Muscle layer of duodenum (tissue), 2 donors: ENCODE results near the gene ARID1B.

Experiments used
- H3K27ac ChIP-seq: one replicate; pipeline ENCODE4 v1.7.0; 2013; ENCODE audit warnings: mild to moderate bottlenecking, low read length
- H3K27me3 ChIP-seq: one replicate; pipeline ENCODE4 v1.7.0; 2013; ENCODE audit warnings: low read depth, mild to moderate bottlenecking, control low read depth, low read length
- H3K36me3 ChIP-seq, 2 donors: one replicate each; pipeline ENCODE4 v1.7.0; 2013; ENCODE audit warnings: low read length in 2 of 2, control low read depth in 1 of 2, mild to moderate bottlenecking in 1 of 2; ENCODE audit not compliant: insufficient read depth in 2 of 2, control insufficient read depth in 1 of 2
- H3K4me1 ChIP-seq, 2 donors: one replicate each; pipeline ENCODE4 v1.7.0; 2013; ENCODE audit warnings: low read length in 2 of 2, mild to moderate bottlenecking in 2 of 2, control low read depth in 1 of 2, moderate library complexity in 1 of 2; ENCODE audit not compliant: insufficient read depth in 2 of 2, control insufficient read depth in 1 of 2
- H3K4me3 ChIP-seq, 2 donors: one replicate each; pipeline ENCODE4 v1.7.0; 2013; ENCODE audit warnings: low read length in 2 of 2, low read depth in 1 of 2, mild to moderate bottlenecking in 1 of 2
- H3K9me3 ChIP-seq, 2 donors: one replicate each; pipeline ENCODE4 v1.7.0; 2013; ENCODE audit warnings: low read length in 2 of 2, control low read depth in 1 of 2, mild to moderate bottlenecking in 1 of 2; ENCODE audit not compliant: control insufficient read depth in 1 of 2
- donor health status: healthy.

ARID1B gene

DNA sequence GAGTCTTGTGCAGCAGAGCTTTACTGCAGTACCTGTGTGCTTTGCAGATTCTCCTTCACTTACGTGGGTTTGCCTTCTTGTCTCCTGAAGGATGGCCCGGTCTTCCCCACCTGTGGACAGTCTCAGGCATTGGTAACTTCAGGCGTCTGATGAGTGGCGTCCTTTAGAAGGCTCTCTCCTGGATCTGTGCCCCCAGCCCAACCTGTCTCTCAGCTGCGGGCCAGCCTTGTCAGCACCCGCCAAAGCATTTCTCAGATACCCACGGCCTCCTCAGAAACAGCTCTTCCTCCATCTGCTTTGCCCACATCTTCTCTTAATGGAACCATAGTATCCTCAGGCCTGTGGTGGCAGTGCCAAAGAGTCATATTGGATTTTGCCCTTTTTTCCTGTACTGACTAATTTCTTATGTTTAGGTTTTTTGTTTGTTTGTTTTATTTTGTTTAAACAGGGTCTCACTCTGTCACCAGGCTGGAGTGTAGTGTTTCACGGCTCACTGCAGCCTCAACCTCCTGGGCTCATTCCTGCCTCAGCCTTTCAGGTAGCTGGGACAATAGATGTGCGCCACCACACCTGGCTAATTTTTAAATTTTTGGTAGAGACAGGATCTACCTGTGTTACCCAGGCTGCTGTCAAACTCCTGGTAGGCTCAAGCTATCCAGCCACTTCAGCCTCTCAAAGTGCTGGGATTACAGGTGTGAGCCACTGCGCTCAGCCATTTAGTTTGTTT, 96.6 kb downstream of the ARID1B start:
- peaks cover 1 to 28% of the 10 kb centered on the region in 2 donors for H3K4me1 ChIP-seq
- no peaks in the 10 kb centered on the region for H3K9me3 ChIP-seq
- no peaks in the 10 kb centered on the region for H3K27me3 ChIP-seq

DNA sequence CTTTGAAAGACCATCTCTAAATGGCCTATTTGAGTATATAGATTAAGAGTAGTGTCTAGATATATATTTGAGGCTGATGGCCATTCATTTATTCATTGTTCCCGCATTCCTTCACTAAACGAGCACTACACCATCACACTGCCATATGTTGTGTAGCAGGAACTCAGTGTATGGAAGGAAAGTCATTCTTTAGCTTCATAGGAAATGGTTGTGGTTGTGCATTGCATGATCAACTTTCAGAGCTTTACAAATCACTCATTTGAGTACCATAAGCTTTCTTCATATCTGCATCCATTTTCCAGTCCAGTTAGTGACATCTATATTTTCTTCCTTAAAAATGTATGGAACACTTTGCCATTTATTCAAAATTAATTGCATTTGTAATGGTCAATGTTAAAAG, 97.9 kb downstream of the ARID1B start:
- no peak overlapping the region for H3K27ac ChIP-seq
- H3K4me1 ChIP-seq: peaks cover 10 to 28% of the 10 kb centered on the region in 2 donors
- no peaks in the 10 kb centered on the region for H3K27me3 ChIP-seq
- no peak overlapping the region for H3K4me3 ChIP-seq
- H3K36me3 ChIP-seq: no peaks in the 10 kb centered on the region
- no peaks in the 10 kb centered on the region for H3K9me3 ChIP-seq

More for the DNA sequence above, 96.6 kb downstream of the ARID1B start:
- Histone ChIP-seq H3K4me3 (no peak overlapping the region), H3K27ac (no peak overlapping the region), H3K36me3 (no peaks in the 10 kb centered on the region)

DNA sequence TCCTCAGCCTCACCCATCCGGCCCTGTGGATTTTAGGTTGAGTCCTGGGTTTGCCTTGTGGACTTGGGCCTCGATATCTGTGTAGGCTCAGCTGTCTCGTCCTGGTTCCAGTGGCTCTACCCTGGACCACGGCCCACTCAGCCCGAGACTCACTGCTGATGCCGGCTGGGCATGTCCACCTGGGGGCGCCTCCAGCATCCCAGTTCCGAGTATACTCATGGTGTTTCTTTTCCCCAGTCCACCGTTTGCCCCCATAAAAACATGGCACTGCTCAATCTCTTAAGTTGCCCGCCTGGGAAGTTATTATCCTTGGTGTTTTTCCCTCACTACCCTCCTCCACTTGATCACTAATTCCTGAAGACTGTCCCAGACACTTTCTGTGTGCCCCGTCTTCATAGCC, 99.1 kb downstream of the ARID1B start:
- Histone ChIP-seq H3K4me1 (peaks cover 10 to 22% of the 10 kb centered on the region in 2 donors), H3K9me3 (no peaks in the 10 kb centered on the region), H3K27me3 (no peaks in the 10 kb centered on the region), H3K4me3 (no peak overlapping the region), H3K27ac (no peak overlapping the region), H3K36me3 (no peaks in the 10 kb centered on the region)

DNA sequence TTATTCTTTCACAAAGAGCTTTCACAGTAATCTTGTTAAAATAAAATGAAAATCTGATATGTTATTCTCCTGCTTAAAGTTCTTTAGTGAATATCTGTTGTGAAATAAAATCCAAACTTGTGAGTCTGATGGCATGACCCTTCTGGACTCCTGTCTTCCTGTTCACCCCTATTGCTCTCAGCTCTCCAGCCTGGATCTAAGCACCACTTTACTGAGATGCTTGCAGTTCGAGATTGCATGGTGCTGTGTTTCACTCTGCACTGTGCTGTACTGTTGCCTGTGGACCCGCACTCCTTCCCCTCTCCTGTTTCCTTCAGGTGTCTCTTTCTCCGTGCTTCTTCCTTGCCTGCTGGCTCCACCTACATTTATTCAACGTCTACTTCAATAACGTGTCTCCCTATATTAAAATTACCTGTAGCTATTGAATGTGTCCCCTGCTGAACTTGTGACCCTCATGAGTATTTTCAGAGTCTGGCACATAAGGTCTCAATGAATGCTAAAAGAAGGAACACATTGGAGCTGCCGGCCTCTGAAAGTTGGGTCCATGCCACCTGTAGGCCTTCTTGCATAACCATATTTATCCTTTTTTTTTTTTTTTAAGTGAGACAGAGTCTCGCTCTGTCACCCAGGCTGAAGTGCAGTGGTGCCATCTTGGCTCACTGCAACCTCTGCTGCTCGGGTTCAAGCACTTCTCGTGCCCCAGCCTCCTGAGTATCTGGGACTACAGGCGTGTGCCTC, 100.1 kb downstream of the ARID1B start:
- peaks cover 12 to 17% of the 10 kb centered on the region in 2 donors for H3K4me1 ChIP-seq

DNA sequence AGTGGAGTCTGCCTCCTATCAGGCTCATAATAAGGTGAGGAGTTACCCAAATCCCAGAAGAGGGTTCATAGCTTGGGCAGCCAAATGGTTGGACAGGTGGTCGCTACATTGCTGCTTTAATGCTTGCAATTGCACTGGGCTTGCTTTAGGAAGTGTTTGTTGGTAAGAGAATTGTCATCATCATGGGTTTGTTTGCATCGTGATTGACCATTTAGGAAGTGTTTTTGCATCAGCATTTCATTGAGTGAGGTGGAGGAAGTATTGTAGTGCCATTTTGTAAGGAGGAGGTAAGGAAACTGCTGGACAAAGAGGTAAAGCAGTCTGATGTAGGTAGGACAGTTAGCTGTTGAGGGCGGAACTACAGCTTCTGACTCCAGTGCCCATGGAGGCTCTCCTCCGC, 101.5 kb downstream of the ARID1B start:
- Histone ChIP-seq H3K27ac (no peak overlapping the region), H3K27me3 (no peaks in the 10 kb centered on the region), H3K4me1 (peaks cover 13 to 22% of the 10 kb centered on the region in 2 donors), H3K9me3 (no peaks in the 10 kb centered on the region), H3K36me3 (no peaks in the 10 kb centered on the region), H3K4me3 (no peak overlapping the region)

More for the DNA sequence above, 100.1 kb downstream of the ARID1B start:
- Histone ChIP-seq H3K36me3 (no peaks in the 10 kb centered on the region), H3K27ac (no peak overlapping the region), H3K4me3 (no peak overlapping the region), H3K9me3 (no peaks in the 10 kb centered on the region), H3K27me3 (no peaks in the 10 kb centered on the region)

DNA sequence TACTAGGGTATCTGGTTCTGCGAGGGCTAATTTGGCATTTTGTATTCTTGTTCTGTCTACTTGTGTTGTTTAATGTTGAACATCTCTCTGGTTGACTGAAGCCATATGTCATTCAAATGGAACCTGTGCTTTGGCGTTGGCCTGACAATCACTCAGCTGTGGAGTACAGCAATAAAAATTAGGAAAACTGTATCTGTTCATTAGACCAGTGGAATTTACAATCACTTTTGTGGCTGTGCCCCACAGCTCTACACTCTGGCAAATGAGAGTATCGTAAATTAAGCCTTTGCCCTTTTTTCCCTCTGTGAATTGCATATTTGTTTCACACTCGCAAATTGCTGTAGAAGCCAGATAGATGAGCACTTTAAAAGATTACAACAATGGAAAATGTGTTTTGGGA, 102.0 kb downstream of the ARID1B start:
- Histone ChIP-seq H3K36me3 (no peaks in the 10 kb centered on the region), H3K4me1 (peaks cover 13 to 22% of the 10 kb centered on the region in 2 donors), H3K27ac (no peak overlapping the region), H3K27me3 (no peaks in the 10 kb centered on the region), H3K9me3 (no peaks in the 10 kb centered on the region), H3K4me3 (no peak overlapping the region)

DNA sequence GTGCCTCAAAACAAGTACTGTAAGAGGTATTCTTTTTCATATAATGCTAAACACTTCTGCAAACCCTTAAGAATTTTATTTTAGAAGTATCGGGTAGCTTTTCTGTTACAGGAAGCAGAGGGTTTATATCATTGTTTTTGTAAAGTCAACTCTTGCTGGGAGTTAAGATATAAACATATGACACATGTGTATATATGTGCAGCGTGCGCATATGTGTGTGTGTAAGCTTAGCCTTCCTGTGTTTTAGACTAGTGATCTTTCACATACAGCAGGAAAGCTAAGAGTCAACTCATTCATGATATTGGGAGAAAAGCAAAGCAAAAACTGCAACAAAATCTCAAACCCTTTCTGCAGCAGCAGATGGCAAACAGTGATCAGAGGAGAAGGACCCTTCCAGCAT, 102.4 kb downstream of the ARID1B start:
- H3K27ac ChIP-seq: no peak overlapping the region
- H3K36me3 ChIP-seq: no peaks in the 10 kb centered on the region
- no peak overlapping the region for H3K4me3 ChIP-seq
- no peaks in the 10 kb centered on the region for H3K9me3 ChIP-seq
- peaks cover 13 to 22% of the 10 kb centered on the region in 2 donors for H3K4me1 ChIP-seq
- H3K27me3 ChIP-seq: no peaks in the 10 kb centered on the region

DNA sequence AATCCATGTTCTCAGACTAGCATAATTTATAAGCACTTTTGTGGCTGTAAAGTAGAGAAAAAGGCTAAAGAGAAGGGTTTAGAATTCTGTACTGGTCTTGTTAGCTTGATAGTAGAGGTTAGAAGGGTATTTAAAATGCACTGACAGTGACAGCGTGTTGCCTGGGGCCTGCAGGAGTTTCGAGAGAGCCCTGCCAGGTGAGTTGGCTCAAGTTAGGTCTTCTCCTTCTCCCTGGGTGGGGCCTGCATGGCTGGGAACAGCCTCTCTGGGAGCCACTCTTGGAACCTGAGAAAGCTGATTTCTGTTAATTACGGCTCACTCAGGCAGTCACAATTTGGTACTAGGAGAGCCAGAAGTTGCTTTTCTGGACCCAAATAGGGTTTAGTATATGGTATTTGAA, 103.7 kb downstream of the ARID1B start:
- Histone ChIP-seq H3K27me3 (no peaks in the 10 kb centered on the region), H3K36me3 (no peaks in the 10 kb centered on the region), H3K27ac (no peak overlapping the region), H3K9me3 (no peaks in the 10 kb centered on the region), H3K4me3 (no peak overlapping the region), H3K4me1 (peaks cover 13 to 21% of the 10 kb centered on the region in 2 donors)

DNA sequence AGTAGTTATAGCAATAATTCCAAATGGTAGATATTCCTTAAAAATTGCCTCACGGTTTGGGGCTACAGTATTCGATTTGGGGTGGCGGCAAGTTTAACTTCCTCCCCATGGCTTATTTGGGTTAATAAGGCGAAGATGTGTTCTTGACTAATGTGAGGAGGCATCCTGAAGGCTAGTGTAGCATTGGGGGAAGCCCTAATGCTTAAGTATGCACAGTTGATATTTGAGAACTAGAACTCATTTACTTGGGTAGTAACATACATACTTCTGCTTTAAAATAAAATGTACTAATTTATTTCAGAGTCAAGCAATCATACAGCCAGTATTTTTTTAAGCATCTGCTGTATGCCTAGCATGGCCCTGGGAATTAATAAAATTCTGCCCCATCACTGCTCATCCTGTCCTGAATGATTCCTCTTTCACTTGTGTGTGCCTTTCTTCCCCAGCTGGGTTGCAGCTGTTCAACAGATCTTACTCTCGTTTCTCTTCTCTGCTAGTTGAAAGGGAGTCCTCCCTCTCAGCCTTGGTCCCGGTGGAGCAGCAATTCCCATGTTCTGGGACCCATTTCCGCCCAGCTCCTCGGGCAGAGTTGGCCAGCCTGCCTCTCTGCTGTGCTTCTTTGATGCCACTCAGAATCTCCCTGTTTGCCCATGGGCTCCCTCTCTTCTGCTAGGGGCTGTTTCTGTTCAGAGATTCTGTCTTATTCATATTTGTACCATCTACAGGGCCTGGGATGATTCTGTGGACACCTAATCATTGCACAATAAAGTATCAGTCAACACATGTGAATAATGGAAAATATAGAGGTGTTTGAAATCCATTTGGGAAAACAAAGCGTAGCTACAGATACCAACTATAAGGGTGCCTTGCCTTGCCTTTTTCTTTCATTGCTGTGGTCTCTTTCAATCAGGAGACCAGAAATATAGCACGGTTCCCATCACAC, 104.8 kb downstream of the ARID1B start:
- no peaks in the 10 kb centered on the region for H3K36me3 ChIP-seq
- H3K27me3 ChIP-seq: no peaks in the 10 kb centered on the region
- peaks cover 13 to 14% of the 10 kb centered on the region in 2 donors for H3K4me1 ChIP-seq
- no peak overlapping the region for H3K4me3 ChIP-seq
- no peaks in the 10 kb centered on the region for H3K9me3 ChIP-seq
- no peak overlapping the region for H3K27ac ChIP-seq

DNA sequence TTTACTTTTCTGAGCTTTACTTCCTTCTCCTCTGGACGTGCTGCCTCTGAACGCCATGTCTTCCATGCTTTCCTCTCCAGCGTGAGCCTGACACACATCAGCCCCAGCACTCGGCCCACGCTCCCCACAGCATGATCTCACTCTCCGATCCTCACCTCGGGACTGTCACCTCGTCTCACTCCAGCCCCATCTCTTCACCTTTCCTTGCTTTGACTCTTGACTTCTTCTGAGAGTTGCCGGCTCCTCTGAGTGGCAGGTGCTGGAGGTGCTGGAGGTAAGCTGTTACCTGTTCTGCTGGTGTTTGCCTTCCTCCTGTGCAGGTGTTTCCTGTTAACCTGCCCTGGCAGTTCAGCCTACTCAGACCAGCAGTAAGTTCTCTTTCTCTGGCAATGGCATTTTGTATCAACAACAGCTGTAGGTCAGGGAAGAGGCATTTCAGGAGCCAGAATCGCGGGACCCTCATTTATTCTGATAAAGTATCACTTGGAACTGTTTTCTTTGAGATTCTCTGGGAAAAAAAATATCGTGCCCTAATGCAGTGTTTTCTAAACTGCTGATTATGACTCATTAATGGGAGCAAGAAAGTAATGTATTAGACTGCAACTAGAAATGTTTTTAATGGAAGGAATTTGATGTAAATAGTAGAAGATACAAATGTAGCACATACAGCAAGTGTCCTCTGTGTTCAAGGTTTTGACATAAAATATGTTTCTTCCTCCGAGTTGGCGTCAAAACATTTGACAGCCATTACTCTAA, 106.5 kb downstream of the ARID1B start:
- Histone ChIP-seq H3K4me3 (peak overlapping the region in 1 of 2 donors; percentile 23), H3K27me3 (no peaks in the 10 kb centered on the region), H3K9me3 (no peaks in the 10 kb centered on the region), H3K27ac (no peak overlapping the region), H3K36me3 (no peaks in the 10 kb centered on the region), H3K4me1 (peaks cover 13 to 14% of the 10 kb centered on the region in 2 donors)
